HG03196 (cell line): ENCODE data around the gene CCNA1.

ENCODE experiments used
- ATAC-seq: cut with Tn5 transposase; IDR thresholded peaks from one replicate; pipeline ENCODE4 v1.9.1; 2021; ENCODE audit not compliant: unreplicated experiment

The CCNA1 gene

GRCh38 chr13:36453516-36453915 lies 21.2 kb downstream of the CCNA1 start:
- no peak for ATAC-seq

DNA sequence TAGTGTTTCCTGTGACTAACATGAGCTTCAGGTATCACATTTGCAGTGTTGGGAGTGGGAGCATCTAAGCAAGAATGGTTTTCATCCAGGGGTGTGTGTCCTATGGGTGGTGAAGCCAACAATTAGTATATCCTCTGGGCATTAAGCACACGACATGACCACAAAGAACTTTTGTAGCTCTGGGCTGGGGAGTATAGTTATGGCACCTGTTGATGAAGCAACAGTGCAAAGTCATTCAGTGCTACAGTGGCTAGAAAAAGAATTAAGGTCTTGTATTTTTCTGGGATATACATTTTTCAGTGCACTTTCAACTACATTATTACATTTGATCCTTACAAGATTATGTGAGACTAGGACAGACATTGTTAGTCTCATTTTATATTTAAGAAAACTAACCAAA lies 21.8 kb downstream of the CCNA1 start:
- no peak for ATAC-seq

DNA sequence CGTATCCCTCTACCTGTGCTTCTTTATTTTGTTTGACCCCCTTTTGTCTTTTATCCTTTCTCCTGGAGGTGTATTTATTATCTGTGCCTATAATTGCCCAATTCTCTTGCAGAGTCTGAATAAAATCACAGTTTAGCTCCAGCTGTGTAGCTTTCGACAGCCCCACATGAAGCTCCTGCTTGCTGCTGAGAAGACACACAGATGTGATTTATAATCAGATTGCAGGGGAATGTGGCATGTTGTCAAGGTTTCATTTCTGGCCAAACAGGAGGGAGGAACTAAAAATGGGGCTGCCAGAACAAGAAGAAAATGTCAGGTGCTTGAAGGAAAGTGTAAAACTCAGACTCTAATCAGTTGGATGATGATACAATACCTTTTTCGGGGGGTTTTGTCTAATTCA lies 22.7 kb downstream of the CCNA1 start:
- no peak for ATAC-seq

DNA sequence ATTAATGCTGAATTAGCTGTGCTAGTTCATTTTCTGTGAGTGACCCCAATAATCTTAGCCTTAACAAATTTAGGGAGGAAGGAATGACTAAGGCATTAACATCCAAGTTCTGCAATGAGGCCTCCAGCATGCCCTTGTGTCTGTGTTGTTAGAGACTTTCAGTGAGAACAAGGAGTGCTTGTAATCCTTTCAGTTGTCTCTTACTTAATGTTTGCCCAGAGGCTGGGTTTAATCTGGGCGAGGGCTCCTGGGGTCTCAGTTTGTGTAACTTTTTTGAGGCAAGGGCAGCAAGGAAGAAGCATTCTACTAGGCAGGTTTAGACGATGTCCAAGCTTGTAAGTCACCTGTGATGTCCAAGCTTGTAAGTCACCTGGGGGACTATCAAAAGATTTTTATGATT lies 24.3 kb downstream of the CCNA1 start:
- no peak for ATAC-seq

GRCh38 chr13:36461506-36461905 lies 29.2 kb downstream of the CCNA1 start:
- ATAC-seq = no peak

DNA sequence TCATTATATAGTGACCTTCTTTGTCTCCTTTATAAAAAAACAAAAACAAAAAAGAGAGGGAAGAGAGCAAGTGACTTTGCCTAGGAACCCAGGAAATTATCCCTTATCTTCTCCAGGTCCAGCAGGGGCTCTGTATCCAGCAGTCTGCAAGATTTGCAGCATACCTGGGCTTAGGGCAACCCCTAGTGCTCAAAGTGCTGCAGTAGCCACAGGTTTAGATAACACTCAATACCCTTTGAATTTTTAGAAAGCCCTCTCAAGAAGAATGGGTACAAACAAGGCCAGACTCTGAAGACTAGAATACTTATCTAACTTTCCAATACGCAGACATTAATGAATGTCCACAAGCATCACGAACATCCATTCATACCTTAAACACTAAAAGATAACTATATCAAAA lies 43.2 kb downstream of the CCNA1 start:
- ATAC-seq = no peak

DNA sequence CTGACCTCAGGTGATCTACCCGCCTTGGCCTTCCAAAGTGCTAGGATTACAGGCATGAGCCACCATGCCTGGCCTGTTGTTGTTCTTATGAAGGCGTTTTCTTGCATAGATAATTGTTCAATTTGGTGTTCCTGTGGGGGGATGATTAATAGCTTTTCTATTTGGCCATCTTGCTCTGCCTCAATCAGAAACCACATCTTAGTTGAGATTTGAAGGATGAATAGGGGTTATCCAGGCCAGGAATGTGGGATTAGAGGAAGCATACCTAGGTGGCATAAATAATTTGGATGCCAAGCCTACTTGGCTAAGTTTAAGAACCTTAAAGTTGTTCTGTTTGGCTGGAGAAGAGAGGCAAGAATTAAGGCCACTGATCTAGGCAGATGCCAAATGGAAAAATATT lies 44.4 kb downstream of the CCNA1 start:
- no peak for ATAC-seq

GRCh38 chr13:36480726-36481427 lies 48.6 kb downstream of the CCNA1 start:
- ATAC-seq = no peak

- no peak for ATAC-seq
Observed at GRCh38 chr13:36490055-36490454, 57.8 kb downstream of the CCNA1 start.
